Glutamatergic neuron (in vitro differentiated cells): Measurements from ENCODE around the gene CNNM3. TPM values are rescaled to one million over a fixed set of nuclear protein-coding genes. Genes with fewer than 3 reads are reported as not detected.
"Not testable (repeated sequence)": the region's sequence is repeated elsewhere in the genome, so short reads cannot be mapped to it uniquely, and the experiment has no call there.

Experiments
- DNase-seq: peaks from one replicate; pipeline ENCODE4 v3.0.0; 2022
- H3K27ac Mint-ChIP-seq: one replicate; pipeline ENCODE4 v1.8.0; 2020; ENCODE audit warnings: mild to moderate bottlenecking, mixed read lengths, inconsistent platforms; ENCODE audit not compliant: unreplicated experiment
- H3K27me3 Mint-ChIP-seq: one replicate; pipeline ENCODE4 v1.8.0; 2020; ENCODE audit warnings: mild to moderate bottlenecking, moderate library complexity, mixed read lengths, inconsistent platforms; ENCODE audit not compliant: unreplicated experiment
- H3K36me3 Mint-ChIP-seq: one replicate; pipeline ENCODE4 v1.8.0; 2020; ENCODE audit warnings: mild to moderate bottlenecking, mixed read lengths, inconsistent platforms; ENCODE audit not compliant: unreplicated experiment
- H3K4me1 Mint-ChIP-seq: one replicate; pipeline ENCODE4 v1.8.0; 2020; ENCODE audit warnings: mild to moderate bottlenecking, low read depth, mixed read lengths, inconsistent platforms; ENCODE audit not compliant: unreplicated experiment
- H3K4me3 Mint-ChIP-seq: one replicate; pipeline ENCODE4 v1.8.0; 2020; ENCODE audit warnings: mild to moderate bottlenecking, mixed read lengths, inconsistent platforms; ENCODE audit not compliant: unreplicated experiment
- H3K9me3 Mint-ChIP-seq: one replicate; pipeline ENCODE4 v1.8.0; 2020; ENCODE audit warnings: mild to moderate bottlenecking, moderate library complexity, mixed read lengths, inconsistent platforms; ENCODE audit not compliant: unreplicated experiment
- CTCF ChIP-seq: fragments of 200-600 bp; sonication (generic); IDR thresholded peaks from one replicate; pipeline ENCODE4 v1.5.0; 2021; ENCODE audit not compliant: partially characterized antibody, unreplicated experiment
- total RNA-seq: library from RNA; stranded (reverse); fragmentation: NEBNext Ultra II Directional; extraction: Animal tissue kit (Norgen Biotek cat#: 25700); gene quantifications from one replicate; pipeline ENCODE4 v1.2.1, GENCODE V29; 2021; ENCODE audit not compliant: unreplicated experiment

The CNNM3 gene
- total RNA-seq, 1 donor from 2014 or later: 22.3 TPM

GRCh38 chr2:96861074-96861473 is 45.0 kb downstream of the CNNM3 start:
- Mint-ChIP-seq H3K9me3 (peaks cover 5% of the 10 kb centered on the region), H3K27ac (no peak overlapping the region), H3K4me1 (peaks cover 22% of the 10 kb centered on the region), H3K36me3 (no peaks in the 10 kb centered on the region), H3K4me3 (no peak overlapping the region), H3K27me3 (peaks cover 6% of the 10 kb centered on the region)
- no peak for TF ChIP-seq CTCF
- DNase-seq: no peak

- not testable (repeated sequence) for H3K36me3 Mint-ChIP-seq, DNase-seq, H3K27ac Mint-ChIP-seq, H3K4me3 Mint-ChIP-seq, H3K9me3 Mint-ChIP-seq, H3K27me3 Mint-ChIP-seq
- H3K4me1 Mint-ChIP-seq: peaks cover 21% of the 10 kb centered on the region
Observed at GRCh38 chr2:96863056-96863455, 47.0 kb downstream of the CNNM3 start.

GRCh38 chr2:96863575-96864342 is 47.7 kb downstream of the CNNM3 start:
- H3K27me3 Mint-ChIP-seq: peaks cover 9% of the 10 kb centered on the region
- TF ChIP-seq CTCF: no peak
- H3K4me3 Mint-ChIP-seq: no peak overlapping the region
- H3K27ac Mint-ChIP-seq: no peak overlapping the region
- H3K9me3 Mint-ChIP-seq: peaks cover 4% of the 10 kb centered on the region
- no peaks in the 10 kb centered on the region for H3K36me3 Mint-ChIP-seq
- peaks cover 21% of the 10 kb centered on the region for H3K4me1 Mint-ChIP-seq
- no peak for DNase-seq

- no peak for TF ChIP-seq CTCF
- no peak for DNase-seq
Observed at GRCh38 chr2:96864343-96865091, 48.4 kb downstream of the CNNM3 start.

GRCh38 chr2:96865654-96866053 is 49.6 kb downstream of the CNNM3 start:
- TF ChIP-seq CTCF: no peak
- peaks cover 12% of the 10 kb centered on the region for H3K4me1 Mint-ChIP-seq
- H3K9me3 Mint-ChIP-seq: peaks cover 4% of the 10 kb centered on the region
- no peaks in the 10 kb centered on the region for H3K36me3 Mint-ChIP-seq
- DNase-seq: no peak
- H3K27me3 Mint-ChIP-seq: peaks cover 11% of the 10 kb centered on the region
- no peak overlapping the region for H3K27ac Mint-ChIP-seq
- H3K4me3 Mint-ChIP-seq: peak overlapping the region; percentile 55

More at GRCh38 chr2:96864343-96865091, 48.4 kb downstream of the CNNM3 start:
- peaks cover 9% of the 10 kb centered on the region for H3K27me3 Mint-ChIP-seq
- peaks cover 15% of the 10 kb centered on the region for H3K4me1 Mint-ChIP-seq
- H3K9me3 Mint-ChIP-seq: peaks cover 4% of the 10 kb centered on the region
- H3K27ac Mint-ChIP-seq: no peak overlapping the region
- no peak overlapping the region for H3K4me3 Mint-ChIP-seq
- no peaks in the 10 kb centered on the region for H3K36me3 Mint-ChIP-seq
